AG04449 (cell line): Measurements from ENCODE around the gene PREP.

ENCODE experiments used
- CTCF ChIA-PET: fragments of 350-600 bp; formaldehyde crosslinking; extraction: SDS; loops from one replicate; lab custom pipeline; 2021; ENCODE audit warnings: antibody characterized with exemption; lab: Yijun Ruan, JAX
- POLR2A ChIA-PET: fragments of 400-600, 350-600 bp; formaldehyde crosslinking; extraction: SDS; loops from one replicate; lab custom pipeline; 2020; ENCODE audit warnings: antibody characterized with exemption, inconsistent platforms; lab: Yijun Ruan, JAX
- DNase-seq: peaks from one replicate; pipeline ENCODE4 v3.0.0-alpha.2; 2010; ENCODE audit warnings: low read depth, low spot score
- H3K4me3 ChIP-seq: 2 replicates; pipeline ENCODE4 v1.5.1; 2011; ENCODE audit warnings: low read depth, mild to moderate bottlenecking, control low read depth, low read length
- CTCF ChIP-seq: IDR thresholded peaks from one replicate; pipeline ENCODE4 v1.5.1; 2011; ENCODE audit warnings: mild to moderate bottlenecking, moderate library complexity, low read length, control low read depth, inconsistent platforms; ENCODE audit not compliant: insufficient read depth; ENCODE audit errors: missing control alignments

PREP gene

GRCh38 chr6:105401247-105402089 is 1.4 kb downstream of the PREP start:
- POLR2A ChIA-PET, result interaction anchor here (1.0 kb wide), 1 partner anchor 19 kb away, joined by 4 read pairs; no protein-coding TSS in a partner anchor
- no peak for DNase-seq
- no peak for TF ChIP-seq CTCF
- H3K4me3 ChIP-seq, result peak overlapping the region; percentile 95
- CTCF ChIA-PET, result interaction anchor here (0.7 to 3.3 kb wide), 9 partner anchors 8 to 323 kb away, joined by 3 to 67 read pairs (median 7); no protein-coding TSS in a partner anchor

- no peak for TF ChIP-seq CTCF
- CTCF ChIA-PET, result interaction anchor here (0.8 to 3.3 kb wide), 5 partner anchors 11 to 321 kb away, joined by 3 to 67 read pairs (median 4); no protein-coding TSS in a partner anchor
- POLR2A ChIA-PET, result no interaction called here
- no peak overlapping the region for H3K4me3 ChIP-seq
- DNase-seq, result no peak
Measured at GRCh38 chr6:105400501-105400900, 2.4 kb downstream of the PREP start.

- CTCF ChIA-PET, result interaction anchor here (0.9 to 2.6 kb wide), 2 partner anchors 311 to 321 kb away, joined by 4 to 12 read pairs; no protein-coding TSS in a partner anchor
- DNase-seq, result no peak
- TF ChIP-seq CTCF, result no peak
- H3K4me3 ChIP-seq, result no peak overlapping the region
- POLR2A ChIA-PET, result no interaction called here
Measured at GRCh38 chr6:105398859-105399258, 4.0 kb downstream of the PREP start.

GRCh38 chr6:105397987-105398386 is 4.9 kb downstream of the PREP start:
- H3K4me3 ChIP-seq, result no peak overlapping the region
- ChIA-PET CTCF (interaction anchor here (0.9 to 2.6 kb wide), 5 partner anchors 9 to 320 kb away, joined by 4 to 12 read pairs (median 4); no protein-coding TSS in a partner anchor), POLR2A (no interaction called here)
- no peak for DNase-seq
- TF ChIP-seq CTCF, result no peak

- no peak for TF ChIP-seq CTCF
- ChIA-PET CTCF (interaction anchor here (1.1 to 1.7 kb wide), 2 partner anchors 11 to 281 kb away, joined by 3 to 4 read pairs; partner anchors contain the start of gene PREP), POLR2A (interaction anchor here (0.7 kb wide), 1 partner anchor 62 kb away, joined by 3 read pairs; no protein-coding TSS in a partner anchor)
- no peak overlapping the region for H3K4me3 ChIP-seq
- no peak for DNase-seq
Measured at GRCh38 chr6:105391705-105392104, 11.2 kb downstream of the PREP start.

- no peak for DNase-seq
- POLR2A ChIA-PET, result no interaction called here
- CTCF ChIA-PET, result interaction anchor here (0.7 to 2.8 kb wide), 5 partner anchors 8 to 302 kb away, joined by 3 to 18 read pairs (median 4); partner anchors contain the start of gene PREP
- H3K4me3 ChIP-seq, result no peak overlapping the region
- no peak for TF ChIP-seq CTCF
Measured at GRCh38 chr6:105389543-105389942, 13.3 kb downstream of the PREP start.
